Measurements from ENCODE around the gene TNF. TPM values are rescaled to one million over a fixed set of nuclear protein-coding genes. Genes with fewer than 3 reads are reported as not detected.
A peak's percentile ranks its signal among the peaks of the same experiment; 100 is the strongest.

The TNF gene
- 223 and 233 TPM in 2 replicates for total RNA-seq (2014; rRNA removed; shearing (Covaris generic); ENCODE audit: low replicate concordance)

- peaks cover 23% of the 10 kb centered on the region for H3K36me3 ChIP-seq (ENCODE audit: insufficient read depth, low read length)
- H3K27ac ChIP-seq (ENCODE audit: low read length), result peak within 1 kb of the TSS; percentile 95
- H3K79me2 ChIP-seq (ENCODE audit: low read length), result peaks cover 46% of the 10 kb centered on the region
- H2AFZ ChIP-seq (ENCODE audit: low read length), result no peak within 1 kb of the TSS
- H3K4me2 ChIP-seq (ENCODE audit: low read depth, low read length, poor library complexity, severe bottlenecking), result peak within 1 kb of the TSS; percentile 84
- H3K27me3 ChIP-seq (ENCODE audit: low read length), result no peaks in the 10 kb centered on the region
- DNase-seq, result peak; percentile 96
- H3K9me3 ChIP-seq (ENCODE audit: low read length), result no peaks in the 10 kb centered on the region
- H3K9me2 ChIP-seq (replicated peaks; ENCODE audit: insufficient read depth, low read length), result no peaks in the 10 kb centered on the region
- peak within 1 kb of the TSS; percentile 98 for H3K4me3 ChIP-seq (ENCODE audit: low read length)
- H3K4me1 ChIP-seq (ENCODE audit: low read length), result peaks cover 89% of the 10 kb centered on the region
- H4K20me1 ChIP-seq (ENCODE audit: insufficient read depth, low read depth, low read length), result peaks cover 20% of the 10 kb centered on the region; the same call in 1 of the 2 replicates
- H3K9ac ChIP-seq (ENCODE audit: low read length), result peak within 1 kb of the TSS; percentile 99
Observed at GRCh38 chr6:31575335-31575901, at the start of gene TNF. TNF (plus strand) TSS chr6:31575565; CDS start chr6:31575742, 177 bp downstream.

- H3K9ac ChIP-seq (ENCODE audit: low read length), result no peak overlapping the region
- DNase-seq, result no peak
- peaks cover 13% of the 10 kb centered on the region; the same call in 1 of the 2 replicates for H3K36me3 ChIP-seq (ENCODE audit: insufficient read depth, low read length)
Observed at GRCh38 chr6:31525932-31526591, 49.3 kb upstream of the TNF start.

GRCh38 chr6:31528307-31528777, 47.0 kb upstream of the TNF start:
- peaks cover 6% of the 10 kb centered on the region; the same call in 1 of the 2 replicates for H4K20me1 ChIP-seq (ENCODE audit: insufficient read depth, low read depth, low read length)
- no peaks in the 10 kb centered on the region for H3K9me2 ChIP-seq (replicated peaks; ENCODE audit: insufficient read depth, low read length)
- H3K27me3 ChIP-seq (ENCODE audit: low read length), result no peaks in the 10 kb centered on the region
- H3K4me2 ChIP-seq (ENCODE audit: low read depth, low read length, poor library complexity, severe bottlenecking), result no peak overlapping the region
- peak; percentile 59 for DNase-seq
- H3K9ac ChIP-seq (ENCODE audit: low read length), result no peak overlapping the region
- peaks cover 32% of the 10 kb centered on the region; the same call in 1 of the 2 replicates for H3K36me3 ChIP-seq (ENCODE audit: insufficient read depth, low read length)
- H3K4me3 ChIP-seq (ENCODE audit: low read length), result no peak overlapping the region
- H3K9me3 ChIP-seq (ENCODE audit: low read length), result no peaks in the 10 kb centered on the region
- no peak overlapping the region for H3K27ac ChIP-seq (ENCODE audit: low read length)
- no peaks in the 10 kb centered on the region for H3K79me2 ChIP-seq (ENCODE audit: low read length)
- H2AFZ ChIP-seq (ENCODE audit: low read length), result no peak overlapping the region
- no peaks in the 10 kb centered on the region for H3K4me1 ChIP-seq (ENCODE audit: low read length)

More at GRCh38 chr6:31525932-31526591, 49.3 kb upstream of the TNF start:
- Histone ChIP-seq H3K9me3 (ENCODE audit: low read length) (no peaks in the 10 kb centered on the region), H3K4me2 (ENCODE audit: low read depth, low read length, poor library complexity, severe bottlenecking) (no peak overlapping the region), H2AFZ (ENCODE audit: low read length) (no peak overlapping the region), H3K79me2 (ENCODE audit: low read length) (no peaks in the 10 kb centered on the region), H4K20me1 (ENCODE audit: insufficient read depth, low read depth, low read length) (peaks cover 4% of the 10 kb centered on the region; the same call in 1 of the 2 replicates), H3K27me3 (ENCODE audit: low read length) (no peaks in the 10 kb centered on the region), H3K27ac (ENCODE audit: low read length) (no peak overlapping the region), H3K4me3 (ENCODE audit: low read length) (no peak overlapping the region), H3K9me2 (replicated peaks; ENCODE audit: insufficient read depth, low read length) (no peaks in the 10 kb centered on the region), H3K4me1 (ENCODE audit: low read length) (no peaks in the 10 kb centered on the region)

- Histone ChIP-seq H2AFZ (ENCODE audit: low read length) (no peak within 1 kb of the TSS), H4K20me1 (ENCODE audit: insufficient read depth, low read depth, low read length) (peaks cover 9% of the 10 kb centered on the region; the same call in 1 of the 2 replicates), H3K27ac (ENCODE audit: low read length) (no peak within 1 kb of the TSS), H3K27me3 (ENCODE audit: low read length) (no peaks in the 10 kb centered on the region), H3K9me3 (ENCODE audit: low read length) (no peaks in the 10 kb centered on the region), H3K9me2 (replicated peaks; ENCODE audit: insufficient read depth, low read length) (no peaks in the 10 kb centered on the region), H3K79me2 (ENCODE audit: low read length) (no peaks in the 10 kb centered on the region), H3K4me2 (ENCODE audit: low read depth, low read length, poor library complexity, severe bottlenecking) (no peak within 1 kb of the TSS), H3K4me3 (ENCODE audit: low read length) (no peak within 1 kb of the TSS), H3K9ac (ENCODE audit: low read length) (no peak within 1 kb of the TSS), H3K4me1 (ENCODE audit: low read length) (no peaks in the 10 kb centered on the region; the same call in 1 of the 2 replicates), H3K36me3 (ENCODE audit: insufficient read depth, low read length) (peaks cover 38% of the 10 kb centered on the region; the same call in 1 of the 2 replicates)
- DNase-seq, result peak; percentile 45
Observed at GRCh38 chr6:31528821-31529328, 46.5 kb upstream of the TNF start, which contains the start of gene MCCD1. MCCD1 (plus strand) TSS chr6:31528962; CDS start chr6:31529015, 53 bp downstream.

GRCh38 chr6:31529329-31530150, 45.8 kb upstream of the TNF start:
- peaks cover 14% of the 10 kb centered on the region for H4K20me1 ChIP-seq (ENCODE audit: insufficient read depth, low read depth, low read length)
- H3K79me2 ChIP-seq (ENCODE audit: low read length), result no peaks in the 10 kb centered on the region
- no peak overlapping the region for H3K9ac ChIP-seq (ENCODE audit: low read length)
- H3K4me3 ChIP-seq (ENCODE audit: low read length), result no peak overlapping the region
- H3K36me3 ChIP-seq (ENCODE audit: insufficient read depth, low read length), result peaks cover 44% of the 10 kb centered on the region; the same call in 1 of the 2 replicates
- H2AFZ ChIP-seq (ENCODE audit: low read length), result no peak overlapping the region
- H3K4me2 ChIP-seq (ENCODE audit: low read depth, low read length, poor library complexity, severe bottlenecking), result no peak overlapping the region
- no peaks in the 10 kb centered on the region for H3K9me2 ChIP-seq (replicated peaks; ENCODE audit: insufficient read depth, low read length)
- peak; percentile 60 for DNase-seq
- H3K4me1 ChIP-seq (ENCODE audit: low read length), result no peaks in the 10 kb centered on the region; the same call in 1 of the 2 replicates
- H3K9me3 ChIP-seq (ENCODE audit: low read length), result no peaks in the 10 kb centered on the region
- no peaks in the 10 kb centered on the region for H3K27me3 ChIP-seq (ENCODE audit: low read length)
- no peak overlapping the region for H3K27ac ChIP-seq (ENCODE audit: low read length)

GRCh38 chr6:31530659-31531058, 44.7 kb upstream of the TNF start:
- no peaks in the 10 kb centered on the region for H3K27me3 ChIP-seq (ENCODE audit: low read length)
- no peak overlapping the region for H3K27ac ChIP-seq (ENCODE audit: low read length)
- no peaks in the 10 kb centered on the region for H3K79me2 ChIP-seq (ENCODE audit: low read length)
- H3K9ac ChIP-seq (ENCODE audit: low read length), result no peak overlapping the region
- no peak overlapping the region for H2AFZ ChIP-seq (ENCODE audit: low read length)
- DNase-seq, result no peak
- H3K9me2 ChIP-seq (replicated peaks; ENCODE audit: insufficient read depth, low read length), result no peaks in the 10 kb centered on the region
- H3K4me2 ChIP-seq (ENCODE audit: low read depth, low read length, poor library complexity, severe bottlenecking), result no peak overlapping the region
- no peaks in the 10 kb centered on the region; the same call in 1 of the 2 replicates for H3K4me1 ChIP-seq (ENCODE audit: low read length)
- no peak overlapping the region for H3K4me3 ChIP-seq (ENCODE audit: low read length)
- H3K9me3 ChIP-seq (ENCODE audit: low read length), result no peaks in the 10 kb centered on the region
- H3K36me3 ChIP-seq (ENCODE audit: insufficient read depth, low read length), result peaks cover 56% of the 10 kb centered on the region
- peaks cover 25% of the 10 kb centered on the region for H4K20me1 ChIP-seq (ENCODE audit: insufficient read depth, low read depth, low read length)

DNA sequence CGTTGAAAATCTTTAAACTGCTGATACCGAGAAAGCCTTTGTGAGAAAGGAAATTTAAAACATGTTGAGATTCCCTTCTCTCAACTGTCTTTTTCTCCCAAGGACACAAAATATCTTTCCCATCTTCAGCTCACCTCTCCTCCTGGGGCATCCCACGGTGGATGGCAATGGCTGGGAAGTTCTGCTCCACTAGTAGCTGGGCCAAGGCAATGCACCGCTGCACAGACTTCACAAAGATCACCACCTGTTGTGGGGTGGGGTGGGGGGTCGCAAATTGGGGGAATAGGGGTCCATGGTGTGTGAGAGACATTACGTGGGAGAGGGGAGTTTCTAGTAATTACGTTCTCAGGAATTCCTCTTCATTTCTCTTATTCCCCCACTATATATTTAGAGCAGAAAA, 44.2 kb upstream of the TNF start:
- no peak overlapping the region for H3K4me3 ChIP-seq (ENCODE audit: low read length)
- peaks cover 3% of the 10 kb centered on the region; the same call in 1 of the 2 replicates for H3K79me2 ChIP-seq (ENCODE audit: low read length)
- H4K20me1 ChIP-seq (ENCODE audit: insufficient read depth, low read depth, low read length), result peaks cover 30% of the 10 kb centered on the region
- H2AFZ ChIP-seq (ENCODE audit: low read length), result no peak overlapping the region
- no peaks in the 10 kb centered on the region for H3K27me3 ChIP-seq (ENCODE audit: low read length)
- no peaks in the 10 kb centered on the region for H3K9me3 ChIP-seq (ENCODE audit: low read length)
- peaks cover 61% of the 10 kb centered on the region for H3K36me3 ChIP-seq (ENCODE audit: insufficient read depth, low read length)
- H3K27ac ChIP-seq (ENCODE audit: low read length), result no peak overlapping the region
- no peaks in the 10 kb centered on the region for H3K9me2 ChIP-seq (replicated peaks; ENCODE audit: insufficient read depth, low read length)
- no peak for DNase-seq
- H3K4me1 ChIP-seq (ENCODE audit: low read length), result no peaks in the 10 kb centered on the region; the same call in 1 of the 2 replicates
- no peak overlapping the region for H3K4me2 ChIP-seq (ENCODE audit: low read depth, low read length, poor library complexity, severe bottlenecking)
- H3K9ac ChIP-seq (ENCODE audit: low read length), result no peak overlapping the region

Measured in Karpas-422 (cell line).